Stimulated activated CD4-positive, alpha-beta T cell treated with anti-CD3 and anti-CD28 coated beads, Interleukin-12 subunit alpha, Interleukin-12 subunit beta, amount 100 ng/mL, for 24 hours (primary cell): ENCODE measurements around the gene RAB31.

Experiments
- DNase-seq, 2 experiments: peaks; one replicate each; pipeline ENCODE4 v3.0.0-alpha.2; 2020; ENCODE audit warnings: low read depth in 2 of 2

Gene RAB31

GRCh38 chr18:9863282-9863681 is 155.2 kb downstream of the RAB31 start:
- no peak for DNase-seq

- no peak for DNase-seq
Measured at GRCh38 chr18:9865764-9866490, 157.8 kb downstream of the RAB31 start.

- DNase-seq: no peak
Measured at GRCh38 chr18:9866627-9867026, 158.5 kb downstream of the RAB31 start.

GRCh38 chr18:9867071-9867594 is 159.0 kb downstream of the RAB31 start:
- no peak for DNase-seq

GRCh38 chr18:9868857-9869714 is 161.0 kb downstream of the RAB31 start:
- no peak for DNase-seq

- DNase-seq: no peak
Measured at GRCh38 chr18:9869715-9870430, 161.8 kb downstream of the RAB31 start.

GRCh38 chr18:9870431-9871008 is 162.4 kb downstream of the RAB31 start:
- DNase-seq: no peak

GRCh38 chr18:9871244-9871746 is 163.2 kb downstream of the RAB31 start:
- DNase-seq: no peak

- DNase-seq: no peak
Measured at GRCh38 chr18:9872823-9873222, 164.7 kb downstream of the RAB31 start.

- no peak for DNase-seq
Measured at GRCh38 chr18:9874728-9875127, 166.6 kb downstream of the RAB31 start.

GRCh38 chr18:9876212-9876866 is 168.2 kb downstream of the RAB31 start:
- DNase-seq: no peak

GRCh38 chr18:9876867-9877654 is 169.0 kb downstream of the RAB31 start:
- DNase-seq: no peak

- DNase-seq: no peak
Measured at GRCh38 chr18:9877655-9878014, 169.5 kb downstream of the RAB31 start.

GRCh38 chr18:9878095-9878494 is 170.0 kb downstream of the RAB31 start:
- DNase-seq: no peak

GRCh38 chr18:9878783-9879242 is 170.7 kb downstream of the RAB31 start:
- no peak for DNase-seq

- no peak for DNase-seq
Measured at GRCh38 chr18:9884090-9884489, 176.0 kb downstream of the RAB31 start.

- no peak for DNase-seq
Measured at GRCh38 chr18:9884532-9885140, 176.5 kb downstream of the RAB31 start.

- no peak for DNase-seq
Measured at GRCh38 chr18:9885170-9886004, 177.3 kb downstream of the RAB31 start, which contains the start of gene TXNDC2. TSS of gene TXNDC2 (plus strand) at chr18:9885973. CDS start at chr18:9886681, 708 bp downstream.

- DNase-seq: no peak
Measured at GRCh38 chr18:9886005-9886348, 177.9 kb downstream of the RAB31 start.
